Transverse colon (tissue), 4 donors: ENCODE measurements around the gene PDGFC. TPM values are rescaled to one million over a fixed set of nuclear protein-coding genes. Genes with fewer than 3 reads are reported as not detected.

Experiments
- DNase-seq: peaks from one replicate; pipeline ENCODE4 v3.0.0-alpha.2; 2019
- H3K27ac ChIP-seq, 4 donors: fragments of 200-600 bp; sonication (generic); 2 replicates each; pipeline ENCODE4 v1.5.1; 2016 to 2018; ENCODE audit warnings: inconsistent platforms in 4 of 4
- H3K27me3 ChIP-seq: fragments of 200-600 bp; sonication (generic); 2 replicates; pipeline ENCODE4 v1.5.1; 2017; ENCODE audit warnings: inconsistent platforms
- H3K36me3 ChIP-seq, 4 donors: fragments of 200-600 bp; sonication (generic); 2 replicates each; pipeline ENCODE4 v1.5.1; 2017 to 2019; ENCODE audit warnings: inconsistent platforms in 4 of 4
- H3K4me1 ChIP-seq, 4 donors: fragments of 200-600 bp; sonication (generic); 2 replicates each; pipeline ENCODE4 v1.5.1; 2017 to 2020; ENCODE audit warnings: inconsistent platforms in 4 of 4
- H3K4me3 ChIP-seq, 4 donors: fragments of 200-600 bp; sonication (generic); 1 replicate in 1 of 4; 2 replicates in 3 of 4; pipeline versions ENCODE4 v1.5.1 to v1.6.1; 2017 to 2019; ENCODE audit warnings: inconsistent platforms in 4 of 4
- H3K9me3 ChIP-seq, 2 donors: fragments of 200-600 bp; sonication (generic); 2 replicates each; pipeline ENCODE4 v1.5.1; 2017 to 2019; ENCODE audit warnings: inconsistent platforms in 2 of 2
- CTCF ChIP-seq, 5 experiments: fragments of 200-600 bp in 3 of 5; fragments of 450-650 bp in 2 of 5; sonication (generic) in 3 of 5; IDR thresholded peaks; 1 replicate in 2 of 5; 2 replicates in 3 of 5; pipeline ENCODE4 v1.5.1; 2016 to 2017; ENCODE audit warnings: antibody characterized with exemption in 5 of 5, inconsistent platforms in 3 of 5, mild to moderate bottlenecking in 2 of 5, moderate library complexity in 1 of 5
- EP300 ChIP-seq: sonication (generic); formaldehyde crosslinking; IDR thresholded peaks from one replicate; pipeline ENCODE4 v1.6.1; 2017; ENCODE audit warnings: antibody characterized with exemption, low read depth
- POLR2A ChIP-seq: fragments of 450-650 bp; IDR thresholded peaks from one replicate; pipeline ENCODE4 v1.6.1; 2016; ENCODE audit warnings: antibody characterized with exemption, mild to moderate bottlenecking, moderate library complexity
- POLR2AphosphoS5 ChIP-seq, 3 donors: sonication (generic); formaldehyde crosslinking; IDR thresholded peaks; one replicate each; pipeline ENCODE4 v1.6.1; 2016; ENCODE audit warnings: antibody characterized with exemption in 3 of 3
- WGBS, 2 donors: methylation state at CpG; one replicate each; pipeline ENCODE4 v1.1.5; 2018; ENCODE audit warnings: low coverage in 1 of 2; 5-methylcytosine and 5-hydroxymethylcytosine counted together
- in situ Hi-C, 4 donors: fragments of 200-750 bp; cut with MboI; loops; one replicate each; pipeline versions ENCODE4 v1.15.0 to v1.15.1; 2017; ENCODE audit warnings: low sequenced_read_pairs in 3 of 4, low pct_ligation_motif_present in 1 of 4, low pct_unique_long_range_greater_than_20kb in 1 of 4
- intact Hi-C: fragments of 100-400 bp; cut with DNase I; formaldehyde crosslinking; loops from one replicate; pipeline ENCODE4 v1.15.1; 2023; ENCODE audit warnings: low total_unique reads
- total RNA-seq, 4 donors: library from RNA; depleted of rRNA; stranded (reverse); fragments of >200 nt; gene quantifications; one replicate each; pipeline ENCODE4 v1.1.0, GENCODE V29; 2016

PDGFC gene
- total RNA-seq, 4 donors from 2014 or later, result 0.40 to 20.6 (median 7.5) TPM

- Histone ChIP-seq H3K27me3 (no peaks in the 10 kb centered on the region), H3K9me3 (no peaks in the 10 kb centered on the region), H3K4me3 (no peak overlapping the region), H3K27ac (no peak overlapping the region), H3K36me3 (no peaks in the 10 kb centered on the region), H3K4me1 (peaks cover 4 to 18% (median 10%) of the 10 kb centered on the region in 4 donors)
- intact Hi-C loops (no loop called here), in situ Hi-C loops (loop anchor here in 1 of 4 donors (25.0 kb wide), 1 partner anchor 1012 kb away; the partner anchor contains the start of gene CTSO)
- no peak for DNase-seq
- 94 to 100% methylated on average over 1 of the region's 1 CpG for WGBS, 2 donors
- TF ChIP-seq CTCF (IDR thresholded peaks at IDR 0.05) (no peak), EP300 (no peak), POLR2A (no peak), POLR2AphosphoS5 (IDR thresholded peaks at IDR 0.05) (no peak)
Measured at GRCh38 chr4:156974264-156974663, 2.7 kb upstream of the PDGFC start.

- WGBS, 2 donors, result 8 to 14% methylated on average over 4 to 8 of the region's 8 CpGs
- H3K4me1 ChIP-seq, result peaks cover 5 to 25% (median 13%) of the 10 kb centered on the region in 4 donors
- peak overlapping the region; percentile 85 to 92 (median 88) for H3K27ac ChIP-seq
- no peak for TF ChIP-seq EP300
- no peak for TF ChIP-seq CTCF (IDR thresholded peaks at IDR 0.05)
- TF ChIP-seq POLR2AphosphoS5 (IDR thresholded peaks at IDR 0.05), result no peak
- no peak for TF ChIP-seq POLR2A
- DNase-seq, result no peak
- peak overlapping the region in 3 of 4 donors; percentile 64 to 73 (median 70) for H3K4me3 ChIP-seq
- intact Hi-C loops (no loop called here), in situ Hi-C loops (loop anchor here in 1 of 4 donors (25.0 kb wide), 1 partner anchor 1010 kb away; the partner anchor contains the start of gene CTSO)
- no peaks in the 10 kb centered on the region for H3K9me3 ChIP-seq
- no peaks in the 10 kb centered on the region for H3K36me3 ChIP-seq
- H3K27me3 ChIP-seq, result no peaks in the 10 kb centered on the region
Measured at GRCh38 chr4:156972379-156973015, 898 bp upstream of the PDGFC start.

DNA sequence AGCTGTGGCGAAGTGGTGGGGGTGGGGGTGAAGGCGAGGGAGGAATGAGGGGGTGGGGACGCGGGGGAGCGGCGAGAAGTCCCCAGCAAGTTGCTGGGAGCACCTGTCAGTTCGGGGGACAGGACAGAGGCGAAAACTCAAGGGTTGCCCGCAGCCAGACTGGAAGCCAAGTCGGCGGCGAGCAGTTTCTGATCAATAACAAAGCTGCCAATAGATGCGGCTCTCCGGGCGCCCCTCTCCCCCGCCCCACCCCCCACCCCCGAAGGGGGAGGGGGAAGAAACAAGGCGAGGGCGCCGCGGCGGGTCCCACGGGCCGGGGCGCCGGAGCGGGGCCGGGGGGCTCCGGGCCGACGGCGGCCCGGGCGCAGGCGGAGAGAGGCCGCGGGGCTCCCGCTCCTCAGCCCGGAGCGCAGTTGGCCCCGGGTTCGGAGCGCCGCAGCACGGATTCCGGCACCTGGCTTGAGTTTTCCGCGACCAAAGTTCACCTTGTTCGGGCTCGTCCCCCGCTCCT lies 379 bp downstream of the PDGFC start:
- Histone ChIP-seq H3K36me3 (no peaks in the 10 kb centered on the region), H3K27ac (peak overlapping the region; percentile 85 to 92 (median 88)), H3K4me1 (peaks cover 5 to 25% (median 13%) of the 10 kb centered on the region in 4 donors), H3K9me3 (no peaks in the 10 kb centered on the region), H3K4me3 (peak overlapping the region; percentile 64 to 89 (median 72)), H3K27me3 (no peaks in the 10 kb centered on the region)
- in situ Hi-C loops, result loop anchor here in 1 of 4 donors (25.0 kb wide), 1 partner anchor 1009 kb away; the partner anchor contains the start of gene CTSO
- DNase-seq, result peak; percentile 21
- TF ChIP-seq CTCF (IDR thresholded peaks at IDR 0.05) (no peak), POLR2A (no peak)
- intact Hi-C loops, result no loop called here
- WGBS, 2 donors, result 21% methylated on average over 30 of the region's 51 CpGs; no CpG with 5 or more reads in 1 of the 2 donors

DNA sequence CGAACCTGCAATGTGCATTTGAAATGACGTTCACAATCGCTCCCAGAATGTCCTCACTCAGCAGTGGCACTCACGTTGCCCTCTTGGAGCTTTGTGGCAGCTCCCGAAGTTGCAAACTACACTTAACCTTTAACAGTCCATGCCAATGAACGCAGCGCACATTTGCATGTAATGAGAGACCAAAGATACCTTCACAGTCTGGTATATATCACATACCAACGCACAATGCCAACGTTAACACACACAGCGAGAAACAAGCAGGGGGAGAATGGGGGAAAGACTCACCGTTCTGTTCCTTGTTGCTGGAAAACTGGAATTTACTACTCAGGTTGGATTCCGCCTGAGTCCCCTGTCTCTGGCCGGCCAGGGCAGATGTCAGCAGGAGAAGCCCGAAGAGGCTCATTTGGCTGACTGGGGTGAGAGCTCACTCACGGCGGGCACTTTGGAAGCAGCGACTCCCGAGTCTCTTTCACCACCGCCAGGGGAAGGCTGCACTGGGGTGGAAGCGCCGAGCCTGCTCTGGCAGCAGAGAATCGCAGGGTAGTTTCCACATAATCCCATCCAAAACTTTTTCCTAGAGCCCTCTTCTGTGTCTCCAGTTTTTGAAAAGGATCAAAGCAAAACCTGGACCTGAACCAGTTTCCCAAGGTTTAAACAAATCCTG lies 966 bp downstream of the PDGFC start:
- TF ChIP-seq POLR2AphosphoS5 (IDR thresholded peaks at IDR 0.05), result no peak
- peak; percentile 12 for TF ChIP-seq POLR2A
- TF ChIP-seq CTCF (IDR thresholded peaks at IDR 0.05), result peak; percentile 40 to 66 (median 47)
- no peak for TF ChIP-seq EP300
- in situ Hi-C loops, result loop anchor here in 1 of 4 donors (25.0 kb wide), 1 partner anchor 1008 kb away; the partner anchor contains the start of gene CTSO
- Histone ChIP-seq H3K36me3 (no peaks in the 10 kb centered on the region), H3K4me3 (peak overlapping the region; percentile 64 to 89 (median 72)), H3K9me3 (no peaks in the 10 kb centered on the region), H3K27ac (peak overlapping the region; percentile 85 to 92 (median 88)), H3K4me1 (peaks cover 5 to 25% (median 13%) of the 10 kb centered on the region in 4 donors), H3K27me3 (no peaks in the 10 kb centered on the region)
- intact Hi-C loops, result no loop called here
- DNase-seq, result peak; percentile 61
- 4% methylated on average over 22 of the region's 22 CpGs; no CpG with 5 or more reads in 1 of the 2 donors for WGBS, 2 donors
